ENCODE measurements around the gene FAM90A1.
"Not testable (repeated sequence)": the region's sequence is repeated elsewhere in the genome, so short reads cannot be mapped to it uniquely, and the experiment has no call there.

GRCh38 chr12:8188088-8188487, 39.3 kb downstream of the FAM90A1 start:
- not testable (repeated sequence) for TF ChIP-seq CTCF (IDR thresholded peaks at IDR 0.05; ENCODE audit: insufficient read depth, low read length, poor library complexity, severe bottlenecking); EZH2phosphoT487 (conservative IDR thresholded peaks at IDR 0.05; ENCODE audit: low read length)
